Measurements from ENCODE around the gene ERVFRD-1. TPM values are rescaled to one million over a fixed set of nuclear protein-coding genes. Genes with fewer than 3 reads are reported as not detected.

ERVFRD-1 gene
- total RNA-seq, 2 experiments from 2014 or later = not detected

DNA sequence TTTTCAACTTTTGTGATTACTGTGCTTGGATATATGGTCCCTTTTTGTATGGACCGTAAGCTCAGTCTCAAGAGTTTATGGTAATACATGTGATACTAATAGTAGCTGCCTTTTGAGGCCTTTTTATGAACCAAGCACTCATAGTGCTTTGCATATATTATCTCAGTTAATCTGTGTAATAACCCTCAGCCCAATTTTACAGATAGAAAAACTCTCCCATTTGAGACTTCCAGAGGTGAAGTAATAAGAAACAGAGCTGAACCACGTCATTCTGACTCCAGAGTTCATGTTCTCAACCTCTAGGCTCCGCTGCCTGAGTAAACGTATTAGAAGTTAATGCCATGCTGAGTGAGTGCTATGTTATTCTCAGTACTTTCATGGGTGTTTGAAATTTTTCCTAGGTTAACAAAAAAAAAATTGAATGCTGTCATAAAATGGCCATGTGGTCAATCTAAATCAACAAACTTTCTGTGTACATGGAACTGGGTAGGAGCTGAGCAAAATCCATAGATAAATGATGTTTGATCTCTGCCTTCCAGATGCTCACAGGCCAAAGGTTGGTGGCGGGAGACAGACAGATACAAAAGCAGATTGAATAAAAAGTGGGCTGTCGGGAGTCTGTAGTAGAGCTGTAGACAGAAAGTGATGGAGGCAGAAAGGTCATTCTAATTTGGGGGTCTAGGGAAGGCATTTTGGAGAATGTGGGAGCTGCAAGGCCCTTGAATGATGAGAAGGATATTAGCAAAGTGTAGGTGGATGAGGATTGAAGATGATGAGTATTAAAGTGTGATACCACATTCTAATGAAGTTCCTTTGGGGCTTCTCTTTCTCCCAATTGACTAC lies 44.8 kb downstream of the ERVFRD-1 start:
- Mint-ChIP-seq H3K36me3 (no peaks in the 10 kb centered on the region), H3K4me1 (no peaks in the 10 kb centered on the region), H3K27ac (no peak overlapping the region), H3K27me3 (peaks cover 12% of the 10 kb centered on the region), H3K9me3 (no peaks in the 10 kb centered on the region), H3K4me3 (no peak overlapping the region)
- DNase-seq = no peak
- ATAC-seq (ENCODE audit: low read depth) = no peak
- POLR2A ChIA-PET = no interaction called here

DNA sequence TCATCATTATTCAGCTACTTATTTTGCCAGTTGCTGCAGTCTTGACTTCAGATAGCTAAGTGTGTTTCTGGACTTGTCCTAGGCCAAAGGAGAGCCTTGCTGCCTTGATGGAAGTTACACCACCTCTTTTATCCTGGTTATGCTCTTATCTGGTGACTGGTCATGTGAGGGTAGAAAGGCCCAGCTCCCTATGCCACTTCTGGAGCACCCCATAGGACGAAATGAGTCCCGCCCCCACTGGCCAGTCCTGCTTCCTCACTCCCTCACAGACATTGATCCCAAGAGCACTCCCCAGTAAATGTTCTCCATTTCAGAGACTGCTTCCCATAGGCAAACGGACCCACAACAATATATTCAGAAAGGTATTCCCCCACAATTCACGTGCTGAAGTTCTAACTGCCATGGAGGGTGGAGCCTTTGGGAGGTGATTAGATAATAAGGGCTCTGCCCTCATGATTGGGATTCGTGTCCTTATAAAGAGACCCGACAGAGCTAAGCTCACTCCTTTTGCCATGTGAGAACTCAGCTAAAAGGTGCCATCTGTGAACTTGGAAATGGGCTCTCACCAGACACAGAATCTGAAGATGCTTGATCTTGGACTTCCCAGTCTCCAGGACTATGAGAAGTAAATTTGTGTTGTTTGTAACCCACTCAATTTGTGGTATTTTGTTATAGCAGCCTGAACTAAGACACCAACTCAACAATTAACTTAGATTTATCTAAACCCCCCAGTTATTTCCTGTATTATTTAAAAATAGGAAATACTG lies 45.9 kb downstream of the ERVFRD-1 start:
- H3K4me3 Mint-ChIP-seq = no peak overlapping the region

DNA sequence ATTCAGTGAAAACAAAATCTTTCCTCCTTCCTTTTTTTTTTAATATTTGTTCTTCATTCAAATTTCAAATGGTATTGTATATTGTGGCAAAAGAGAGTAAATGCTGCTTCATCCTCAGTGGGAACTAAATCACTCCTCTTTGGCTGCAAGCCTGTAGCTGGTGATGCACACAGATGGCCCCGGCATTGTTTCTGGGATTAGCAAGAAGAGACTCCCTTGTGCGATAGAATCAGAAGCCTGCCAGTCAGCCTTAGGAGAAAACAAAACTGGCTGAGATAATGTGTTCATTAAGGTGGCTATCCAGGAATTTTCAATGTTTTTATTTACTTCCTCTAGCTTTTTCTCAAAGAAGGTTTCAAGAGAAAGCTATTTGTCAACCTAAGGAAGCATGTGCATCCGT lies 46.7 kb downstream of the ERVFRD-1 start:
- no peaks in the 10 kb centered on the region for H3K36me3 Mint-ChIP-seq
- DNase-seq (no peak), ATAC-seq (ENCODE audit: low read depth) (no peak)
- H3K9me3 Mint-ChIP-seq = no peaks in the 10 kb centered on the region
- POLR2A ChIA-PET = no interaction called here
- peaks cover 21% of the 10 kb centered on the region for H3K27me3 Mint-ChIP-seq
- no peak overlapping the region for H3K4me3 Mint-ChIP-seq
- no peaks in the 10 kb centered on the region for H3K4me1 Mint-ChIP-seq
- no peak overlapping the region for H3K27ac Mint-ChIP-seq

More for the DNA sequence above, 45.9 kb downstream of the ERVFRD-1 start:
- Mint-ChIP-seq H3K27me3 (peaks cover 21% of the 10 kb centered on the region), H3K4me1 (no peaks in the 10 kb centered on the region), H3K9me3 (no peaks in the 10 kb centered on the region), H3K27ac (no peak overlapping the region), H3K36me3 (no peaks in the 10 kb centered on the region)
- DNase-seq (no peak), ATAC-seq (ENCODE audit: low read depth) (no peak)
- POLR2A ChIA-PET = no interaction called here

DNA sequence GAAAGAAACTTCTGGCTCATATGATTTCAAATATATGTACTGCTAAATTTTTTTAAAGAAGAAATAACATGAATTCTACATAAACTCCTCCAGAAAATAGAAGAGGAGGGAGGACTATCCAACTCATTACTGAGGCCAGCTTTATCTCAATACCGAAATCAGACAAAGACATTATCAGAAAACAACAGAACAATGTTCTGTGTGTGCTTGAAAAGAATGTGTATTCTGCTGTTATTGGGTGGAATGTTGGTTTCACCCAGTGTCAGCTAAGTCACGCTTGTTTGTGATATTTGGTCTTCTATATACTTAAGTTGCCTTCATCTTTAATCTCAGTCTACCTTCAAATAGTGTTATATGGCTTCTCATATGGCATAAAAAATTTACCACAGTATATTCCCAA lies 48.8 kb downstream of the ERVFRD-1 start:
- POLR2A ChIA-PET = no interaction called here

DNA sequence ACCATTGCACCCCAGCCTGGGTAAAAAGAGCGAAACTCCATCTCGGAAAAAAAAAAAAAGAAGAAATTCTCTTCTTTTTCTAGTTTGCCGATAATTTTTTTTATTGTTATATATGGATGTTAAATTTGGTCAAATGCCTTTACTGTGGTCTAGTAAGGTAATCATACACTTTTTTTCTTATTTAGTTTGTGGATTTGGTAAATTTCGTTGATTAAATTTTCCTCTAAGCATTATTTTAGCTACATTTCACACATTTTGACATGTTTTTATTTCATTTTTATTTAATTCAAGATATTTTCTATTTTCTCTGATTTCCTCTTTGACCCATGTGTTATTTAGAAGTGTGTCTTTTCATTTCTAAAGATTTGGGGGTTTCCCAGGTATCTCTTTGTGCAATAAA lies 49.4 kb downstream of the ERVFRD-1 start:
- POLR2A ChIA-PET = no interaction called here
- DNase-seq (no peak), ATAC-seq (ENCODE audit: low read depth) (no peak)
- H3K36me3 Mint-ChIP-seq = no peaks in the 10 kb centered on the region
- no peaks in the 10 kb centered on the region for H3K4me1 Mint-ChIP-seq
- no peak overlapping the region for H3K4me3 Mint-ChIP-seq
- peaks cover 21% of the 10 kb centered on the region for H3K27me3 Mint-ChIP-seq
- no peaks in the 10 kb centered on the region for H3K9me3 Mint-ChIP-seq
- H3K27ac Mint-ChIP-seq = no peak overlapping the region

More for the DNA sequence above, 48.8 kb downstream of the ERVFRD-1 start:
- Mint-ChIP-seq H3K4me1 (no peaks in the 10 kb centered on the region), H3K9me3 (no peaks in the 10 kb centered on the region), H3K27ac (no peak overlapping the region), H3K36me3 (no peaks in the 10 kb centered on the region), H3K4me3 (no peak overlapping the region), H3K27me3 (peaks cover 21% of the 10 kb centered on the region)
- ATAC-seq (ENCODE audit: low read depth) (no peak), DNase-seq (no peak)

DNA sequence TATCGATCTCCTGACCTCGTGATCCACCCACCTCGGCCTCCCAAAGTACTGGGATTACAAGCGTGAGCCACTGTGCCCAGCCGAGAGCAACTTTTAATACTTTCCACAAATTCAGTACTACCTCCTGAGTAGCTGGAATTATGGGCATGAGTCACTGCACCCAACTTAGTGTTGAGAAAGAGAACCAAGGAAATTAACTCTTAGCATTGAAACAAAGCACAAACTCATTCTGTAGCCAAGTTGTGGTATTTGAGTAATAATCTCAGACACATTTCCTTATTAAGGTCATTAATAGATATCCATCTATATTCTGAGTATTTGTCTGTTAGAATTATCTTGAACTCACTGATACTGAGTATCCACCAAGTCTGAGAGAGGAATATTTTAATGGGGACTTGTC lies 53.1 kb downstream of the ERVFRD-1 start:
- peaks cover 22% of the 10 kb centered on the region for H3K27me3 Mint-ChIP-seq
- ATAC-seq (ENCODE audit: low read depth) (no peak), DNase-seq (no peak)
- H3K4me1 Mint-ChIP-seq = no peaks in the 10 kb centered on the region
- no peak overlapping the region for H3K27ac Mint-ChIP-seq
- H3K9me3 Mint-ChIP-seq = no peaks in the 10 kb centered on the region
- no peaks in the 10 kb centered on the region for H3K36me3 Mint-ChIP-seq
- H3K4me3 Mint-ChIP-seq = no peak overlapping the region
- POLR2A ChIA-PET = interaction anchor here (0.7 kb wide), 1 partner anchor 1569 kb away, joined by 6 read pairs; no protein-coding TSS in a partner anchor

DNA sequence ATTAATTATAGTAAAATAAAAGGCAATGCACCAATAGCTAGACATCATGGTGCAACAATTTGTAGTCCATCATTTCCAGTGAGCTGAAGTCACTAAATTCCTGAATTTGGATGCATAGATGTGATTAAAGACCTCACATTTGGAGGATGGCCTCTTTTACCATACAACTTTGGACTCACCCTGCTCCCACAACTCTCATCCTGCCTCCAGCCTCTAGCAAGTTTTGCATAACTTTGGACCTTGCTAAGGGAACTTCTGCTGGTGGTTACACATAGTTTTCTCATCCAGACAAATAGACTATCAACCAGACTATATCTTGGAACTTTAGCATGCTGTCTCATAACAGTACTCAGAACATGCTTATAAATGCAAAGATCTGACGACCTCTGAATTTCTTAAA lies 54.7 kb downstream of the ERVFRD-1 start:
- POLR2A ChIA-PET = no interaction called here
- Mint-ChIP-seq H3K36me3 (no peaks in the 10 kb centered on the region), H3K4me1 (no peaks in the 10 kb centered on the region), H3K27me3 (peaks cover 16% of the 10 kb centered on the region), H3K27ac (no peak overlapping the region), H3K4me3 (no peak overlapping the region), H3K9me3 (no peaks in the 10 kb centered on the region)
- ATAC-seq (ENCODE audit: low read depth) (no peak), DNase-seq (no peak)

DNA sequence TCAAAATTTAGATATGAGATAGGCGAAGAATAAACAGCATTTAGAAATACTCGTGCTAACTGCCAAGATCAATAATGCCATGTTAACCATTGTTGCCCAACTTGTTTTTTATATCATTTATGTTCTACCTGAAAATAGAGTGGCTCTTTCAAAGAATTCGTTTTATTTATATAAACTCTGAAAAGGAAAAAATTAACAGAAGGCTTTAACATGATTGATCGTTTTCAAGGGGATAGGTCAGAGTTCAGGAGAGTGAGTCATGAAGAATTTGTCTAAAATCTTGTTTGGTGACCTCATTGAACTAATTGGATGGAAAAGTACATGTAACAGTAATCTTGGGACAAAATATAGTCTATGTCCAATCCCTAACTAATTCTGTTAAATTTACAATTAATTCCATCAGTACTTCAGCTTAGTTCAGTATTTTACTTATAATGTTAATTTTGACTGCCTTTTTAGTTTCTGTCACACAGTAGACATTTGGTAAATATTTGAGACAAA lies 56.3 kb downstream of the ERVFRD-1 start:
- POLR2A ChIA-PET = no interaction called here
- no peak for ATAC-seq (ENCODE audit: low read depth)
- no peaks in the 10 kb centered on the region for H3K4me1 Mint-ChIP-seq

DNA sequence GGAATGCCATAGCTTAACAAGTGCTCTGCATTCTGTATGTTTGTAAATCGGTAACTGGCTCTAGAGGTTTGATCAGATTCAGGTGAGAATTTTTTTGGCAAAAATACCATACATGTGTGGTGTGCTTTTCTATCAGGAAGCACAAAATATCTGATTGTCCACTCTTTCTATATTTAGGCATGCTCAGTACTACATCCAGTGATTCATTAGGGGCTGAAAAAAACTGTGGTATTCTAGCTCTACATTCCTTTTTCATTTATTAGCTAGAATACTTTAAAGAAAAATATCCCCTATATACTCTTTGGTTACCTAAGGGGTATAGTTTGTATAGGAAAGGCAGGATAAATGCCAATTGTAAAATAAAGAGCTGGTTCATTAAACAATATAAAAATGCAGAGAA lies 56.8 kb downstream of the ERVFRD-1 start:
- H3K27me3 Mint-ChIP-seq = peaks cover 19% of the 10 kb centered on the region
- no peak overlapping the region for H3K4me3 Mint-ChIP-seq
- H3K4me1 Mint-ChIP-seq = no peaks in the 10 kb centered on the region
- no peak overlapping the region for H3K27ac Mint-ChIP-seq
- H3K36me3 Mint-ChIP-seq = no peaks in the 10 kb centered on the region
- DNase-seq (no peak), ATAC-seq (ENCODE audit: low read depth) (no peak)
- no peaks in the 10 kb centered on the region for H3K9me3 Mint-ChIP-seq
- POLR2A ChIA-PET = no interaction called here

More for the DNA sequence above, 56.3 kb downstream of the ERVFRD-1 start:
- no peaks in the 10 kb centered on the region for H3K36me3 Mint-ChIP-seq
- no peak for DNase-seq
- no peaks in the 10 kb centered on the region for H3K9me3 Mint-ChIP-seq
- H3K27me3 Mint-ChIP-seq = peaks cover 15% of the 10 kb centered on the region
- no peak overlapping the region for H3K4me3 Mint-ChIP-seq
- no peak overlapping the region for H3K27ac Mint-ChIP-seq

DNA sequence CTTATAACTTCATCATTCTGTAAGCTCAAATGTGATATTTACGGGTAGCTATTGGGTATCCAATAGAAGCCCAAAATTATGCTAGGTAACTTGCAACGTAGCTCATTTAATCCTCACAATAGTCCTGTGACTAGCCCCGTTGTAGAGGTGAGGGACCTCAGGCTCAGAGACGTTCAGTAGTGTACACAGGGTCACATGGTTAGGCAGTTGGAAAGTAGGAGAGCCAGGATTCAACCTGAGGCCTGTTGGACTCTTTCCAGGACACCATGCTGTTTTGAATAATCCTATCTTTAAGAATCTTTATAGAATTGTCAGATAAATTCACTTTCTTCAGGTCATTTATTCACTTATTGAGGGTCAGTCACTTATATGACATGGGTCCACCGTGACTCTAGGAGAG lies 58.2 kb downstream of the ERVFRD-1 start:
- ATAC-seq (ENCODE audit: low read depth) = no peak
- POLR2A ChIA-PET = no interaction called here

More for the DNA sequence above, 58.2 kb downstream of the ERVFRD-1 start:
- Mint-ChIP-seq H3K27me3 (peaks cover 23% of the 10 kb centered on the region), H3K4me3 (no peak overlapping the region), H3K27ac (no peak overlapping the region), H3K36me3 (no peaks in the 10 kb centered on the region), H3K9me3 (no peaks in the 10 kb centered on the region), H3K4me1 (no peaks in the 10 kb centered on the region)
- no peak for DNase-seq

Other genes with a start within 250 kb of the ERVFRD-1 start
- not detected for gene GCM2, start 229.7 kb downstream of the ERVFRD-1 start, total RNA-seq
- under 1 TPM in 1 of 2 experiments, not detected in 1; 0.31 TPM for gene SYCP2L, start 224.7 kb downstream of the ERVFRD-1 start, total RNA-seq
- not detected for gene ELOVL2, start 67.4 kb downstream of the ERVFRD-1 start, total RNA-seq
- gene SMIM13, start 17.9 kb downstream of the ERVFRD-1 start, total RNA-seq = 1 to 10 TPM; 7.0 to 8.3 TPM
- 10 to 100 TPM; 72.2 to 80.8 TPM for gene NEDD9, start 120.9 kb upstream of the ERVFRD-1 start, total RNA-seq